Neural crest cell (in vitro differentiated cells): Measurements from ENCODE around the gene SLC39A11. TPM values are rescaled to one million over a fixed set of nuclear protein-coding genes. Genes with fewer than 3 reads are reported as not detected.

ENCODE experiments used
- DNase-seq: peaks from one replicate; pipeline ENCODE4 v3.0.0; 2021; ENCODE audit warnings: low read depth, mixed read lengths, low spot score
- H3K27ac Mint-ChIP-seq: one replicate; pipeline ENCODE4 v1.8.0; 2021; ENCODE audit warnings: mild to moderate bottlenecking, mixed read lengths; ENCODE audit not compliant: unreplicated experiment
- H3K27me3 Mint-ChIP-seq: 2 replicates; pipeline ENCODE4 v1.8.0; 2021; ENCODE audit warnings: low read depth, mild to moderate bottlenecking, mixed read lengths
- H3K36me3 Mint-ChIP-seq: 2 replicates; pipeline ENCODE4 v1.8.0; 2021; ENCODE audit warnings: low read depth, mild to moderate bottlenecking, mixed read lengths
- H3K4me1 Mint-ChIP-seq: 2 replicates; pipeline ENCODE4 v1.8.0; 2021; ENCODE audit warnings: mixed read lengths
- H3K4me3 Mint-ChIP-seq: one replicate; pipeline ENCODE4 v1.8.0; 2021; ENCODE audit warnings: mild to moderate bottlenecking, mixed read lengths
- H3K9me3 Mint-ChIP-seq: 2 replicates; pipeline ENCODE4 v1.8.0; 2021; ENCODE audit warnings: mixed read lengths
- total RNA-seq: library from RNA; stranded (reverse); gene quantifications from 2 replicates; pipeline ENCODE4 v1.2.1, GENCODE V29; 2021
- TF ChIP-seq, protein P1 (sequence below): fragments of 200-600 bp; sonication (generic); conservative IDR thresholded peaks from 2 replicates; pipeline ENCODE4 v1.5.0; 2021; ENCODE audit warnings: antibody characterized with exemption, mild to moderate bottlenecking

Gene SLC39A11
- total RNA-seq, 1 donor from 2014 or later, result 11.3 TPM

DNA sequence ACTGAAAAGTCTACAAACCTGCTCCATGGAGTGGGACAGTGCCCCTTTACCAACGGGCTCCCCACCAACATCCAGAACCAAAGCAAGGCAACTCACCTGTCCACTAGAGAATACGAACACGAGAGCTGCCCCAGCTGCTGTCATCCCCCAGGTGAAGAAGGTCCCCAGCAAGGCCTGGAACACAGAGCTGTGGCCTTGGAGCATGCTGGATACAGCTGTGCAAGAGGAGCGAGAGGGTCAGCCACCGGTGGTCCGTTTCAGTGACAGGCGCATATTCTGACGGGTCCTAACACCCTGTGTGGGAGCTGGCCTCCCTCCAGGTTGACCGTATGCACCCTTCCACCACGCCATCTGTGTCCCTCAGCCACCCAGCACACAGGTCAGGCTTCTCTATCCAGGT is 3.9 kb downstream of the SLC39A11 start:
- no peak for DNase-seq
- Mint-ChIP-seq H3K9me3 (peaks cover 2% of the 10 kb centered on the region), H3K27me3 (no peaks in the 10 kb centered on the region), H3K27ac (no peak overlapping the region), H3K4me1 (peaks cover 21% of the 10 kb centered on the region), H3K4me3 (no peak overlapping the region), H3K36me3 (peaks cover 10% of the 10 kb centered on the region)
- TF ChIP-seq, protein P1, sequence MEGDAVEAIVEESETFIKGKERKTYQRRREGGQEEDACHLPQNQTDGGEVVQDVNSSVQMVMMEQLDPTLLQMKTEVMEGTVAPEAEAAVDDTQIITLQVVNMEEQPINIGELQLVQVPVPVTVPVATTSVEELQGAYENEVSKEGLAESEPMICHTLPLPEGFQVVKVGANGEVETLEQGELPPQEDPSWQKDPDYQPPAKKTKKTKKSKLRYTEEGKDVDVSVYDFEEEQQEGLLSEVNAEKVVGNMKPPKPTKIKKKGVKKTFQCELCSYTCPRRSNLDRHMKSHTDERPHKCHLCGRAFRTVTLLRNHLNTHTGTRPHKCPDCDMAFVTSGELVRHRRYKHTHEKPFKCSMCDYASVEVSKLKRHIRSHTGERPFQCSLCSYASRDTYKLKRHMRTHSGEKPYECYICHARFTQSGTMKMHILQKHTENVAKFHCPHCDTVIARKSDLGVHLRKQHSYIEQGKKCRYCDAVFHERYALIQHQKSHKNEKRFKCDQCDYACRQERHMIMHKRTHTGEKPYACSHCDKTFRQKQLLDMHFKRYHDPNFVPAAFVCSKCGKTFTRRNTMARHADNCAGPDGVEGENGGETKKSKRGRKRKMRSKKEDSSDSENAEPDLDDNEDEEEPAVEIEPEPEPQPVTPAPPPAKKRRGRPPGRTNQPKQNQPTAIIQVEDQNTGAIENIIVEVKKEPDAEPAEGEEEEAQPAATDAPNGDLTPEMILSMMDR, result no peak

- no peak overlapping the region for H3K27ac Mint-ChIP-seq
- peaks cover 4% of the 10 kb centered on the region for H3K9me3 Mint-ChIP-seq
- no peaks in the 10 kb centered on the region for H3K4me1 Mint-ChIP-seq
- no peaks in the 10 kb centered on the region for H3K27me3 Mint-ChIP-seq
- no peak for DNase-seq
- TF ChIP-seq, protein P1, result no peak
- H3K4me3 Mint-ChIP-seq, result no peak overlapping the region
- H3K36me3 Mint-ChIP-seq, result peaks cover 33% of the 10 kb centered on the region
Observed at GRCh38 chr17:73083432-73083831, 9.1 kb downstream of the SLC39A11 start.

GRCh38 chr17:73074566-73074965 is 17.9 kb downstream of the SLC39A11 start:
- H3K27ac Mint-ChIP-seq, result no peak overlapping the region
- H3K27me3 Mint-ChIP-seq, result no peaks in the 10 kb centered on the region
- H3K4me1 Mint-ChIP-seq, result peaks cover 5% of the 10 kb centered on the region
- TF ChIP-seq, protein P1, result no peak
- peaks cover 14% of the 10 kb centered on the region for H3K36me3 Mint-ChIP-seq
- H3K4me3 Mint-ChIP-seq, result no peak overlapping the region
- no peak for DNase-seq
- peaks cover 6% of the 10 kb centered on the region for H3K9me3 Mint-ChIP-seq

- H3K27me3 Mint-ChIP-seq, result no peaks in the 10 kb centered on the region
- H3K4me3 Mint-ChIP-seq, result no peak overlapping the region
Observed at GRCh38 chr17:73072219-73072962, 20.1 kb downstream of the SLC39A11 start.

DNA sequence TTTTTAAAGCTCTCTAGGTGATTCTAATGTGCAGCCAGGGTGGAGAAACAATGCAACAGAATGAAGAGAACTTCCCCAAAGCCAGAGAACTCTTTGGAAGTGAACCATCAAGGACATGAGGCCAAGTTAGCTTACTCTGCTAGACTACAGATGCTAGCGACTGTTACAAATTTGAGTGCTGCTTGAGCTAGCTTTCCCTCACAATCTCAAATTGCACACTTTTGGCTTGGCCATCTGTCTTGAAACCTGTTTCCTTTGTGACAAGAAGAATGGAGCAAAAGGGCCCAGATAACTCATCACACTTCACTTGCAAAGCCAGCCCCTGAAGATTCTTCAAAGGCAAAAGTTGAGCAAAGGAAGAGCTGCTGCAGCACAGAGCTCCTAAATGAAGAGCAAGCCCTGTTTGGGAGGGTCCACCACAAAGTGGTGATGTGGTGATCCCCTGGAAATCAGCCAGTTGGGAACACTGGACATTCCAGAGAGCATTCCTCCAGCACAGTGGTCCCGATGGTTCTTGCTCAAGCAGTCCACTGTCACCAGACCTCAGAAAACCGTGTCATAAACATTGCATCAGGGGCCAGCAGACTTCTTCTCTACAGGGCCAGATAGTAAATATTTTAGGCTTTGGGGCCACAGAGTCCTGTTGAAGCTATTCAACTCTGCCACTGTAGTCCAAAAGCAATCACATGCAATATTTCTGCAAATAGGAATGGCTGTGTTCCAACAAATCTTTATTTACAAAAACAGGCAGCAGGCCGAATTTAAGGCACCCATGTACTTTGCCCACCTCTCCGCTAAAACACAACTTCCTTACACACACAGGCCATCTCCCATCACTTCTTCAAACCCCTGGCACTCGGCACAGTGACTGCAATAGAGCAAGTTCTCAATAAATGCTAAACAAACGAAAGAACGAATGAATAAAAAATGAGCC is 21.2 kb downstream of the SLC39A11 start:
- Mint-ChIP-seq H3K9me3 (peaks cover 7% of the 10 kb centered on the region), H3K27me3 (no peaks in the 10 kb centered on the region), H3K36me3 (peaks cover 10% of the 10 kb centered on the region), H3K4me3 (no peak overlapping the region), H3K27ac (peak overlapping the region; percentile 36), H3K4me1 (peaks cover 11% of the 10 kb centered on the region)
- DNase-seq, result no peak
- TF ChIP-seq, protein P1, result no peak

More at GRCh38 chr17:73072219-73072962, 20.1 kb downstream of the SLC39A11 start:
- peak overlapping the region; percentile 36 for H3K27ac Mint-ChIP-seq
- H3K4me1 Mint-ChIP-seq, result peaks cover 11% of the 10 kb centered on the region
- no peak for DNase-seq
- TF ChIP-seq, protein P1, result no peak
- H3K36me3 Mint-ChIP-seq, result peaks cover 10% of the 10 kb centered on the region
- H3K9me3 Mint-ChIP-seq, result peaks cover 6% of the 10 kb centered on the region
